Umbilical cord (tissue), 2 donors: ENCODE measurements around the gene SMTN. TPM values are rescaled to one million over a fixed set of nuclear protein-coding genes. Genes with fewer than 3 reads are reported as not detected.

Experiments
- DNase-seq: peaks from one replicate; pipeline ENCODE4 v3.0.0-alpha.2; 2015; ENCODE audit warnings: low spot score
- total RNA-seq: library from RNA; depleted of rRNA; stranded (reverse); fragments of >200 nt; gene quantifications from one replicate; pipeline ENCODE4 v1.2.3, GENCODE V29; 2014; ENCODE audit warnings: low replicate concordance; ENCODE audit not compliant: insufficient read depth

SMTN gene
- total RNA-seq, 1 donor from 2014 or later, result 198 TPM

- no peak for DNase-seq
Measured at GRCh38 chr22:31126869-31127175, 45.7 kb downstream of the SMTN start.

- peak; percentile 40 for DNase-seq
Measured at GRCh38 chr22:31127181-31127772, 46.2 kb downstream of the SMTN start.

- no peak for DNase-seq
Measured at GRCh38 chr22:31128156-31128555, 47.0 kb downstream of the SMTN start.

GRCh38 chr22:31130873-31131272, 49.8 kb downstream of the SMTN start:
- no peak for DNase-seq

GRCh38 chr22:31133911-31134310, 52.8 kb downstream of the SMTN start:
- no peak for DNase-seq

GRCh38 chr22:31134688-31135087, 53.6 kb downstream of the SMTN start:
- no peak for DNase-seq

GRCh38 chr22:31135706-31136105, 54.6 kb downstream of the SMTN start:
- DNase-seq, result no peak

GRCh38 chr22:31136155-31136554, 55.0 kb downstream of the SMTN start:
- no peak for DNase-seq

GRCh38 chr22:31136711-31137110, 55.6 kb downstream of the SMTN start:
- DNase-seq, result no peak

GRCh38 chr22:31137721-31138120, 56.6 kb downstream of the SMTN start:
- no peak for DNase-seq

- DNase-seq, result no peak
Measured at GRCh38 chr22:31138126-31138525, 57.0 kb downstream of the SMTN start.

GRCh38 chr22:31139066-31139465, 57.9 kb downstream of the SMTN start:
- no peak for DNase-seq

GRCh38 chr22:31139866-31140716, 59.0 kb downstream of the SMTN start, which contains the start of gene PLA2G3:
TSS of gene PLA2G3 (minus strand) at chr22:31140508. CDS start at chr22:31140354, 154 bp downstream.
- peak; percentile 31 for DNase-seq

GRCh38 chr22:31140746-31141145, 59.6 kb downstream of the SMTN start:
- DNase-seq, result no peak

GRCh38 chr22:31141551-31141950, 60.4 kb downstream of the SMTN start:
- no peak for DNase-seq

- no peak for DNase-seq
Measured at GRCh38 chr22:31142285-31142684, 61.2 kb downstream of the SMTN start.

GRCh38 chr22:31143038-31143437, 61.9 kb downstream of the SMTN start:
- DNase-seq, result no peak

- DNase-seq, result no peak
Measured at GRCh38 chr22:31143537-31143936, 62.4 kb downstream of the SMTN start.

- no peak for DNase-seq
Measured at GRCh38 chr22:31144223-31144622, 63.1 kb downstream of the SMTN start.

GRCh38 chr22:31148488-31148887, 67.4 kb downstream of the SMTN start:
- DNase-seq, result peak; percentile 70

- DNase-seq, result peak; percentile 85
Measured at GRCh38 chr22:31148953-31149627, 68.0 kb downstream of the SMTN start.

- no peak for DNase-seq
Measured at GRCh38 chr22:31150615-31151014, 69.5 kb downstream of the SMTN start.

GRCh38 chr22:31151872-31152271, 70.8 kb downstream of the SMTN start:
- DNase-seq, result no peak
